ENCODE data around the gene MRPS33. TPM values are rescaled to one million over a fixed set of nuclear protein-coding genes. Genes with fewer than 3 reads are reported as not detected.
A peak's percentile ranks its signal among the peaks of the same experiment; 100 is the strongest.

Gene MRPS33
- total RNA-seq, 1 donor from 2014 or later, result 15.3 TPM

DNA sequence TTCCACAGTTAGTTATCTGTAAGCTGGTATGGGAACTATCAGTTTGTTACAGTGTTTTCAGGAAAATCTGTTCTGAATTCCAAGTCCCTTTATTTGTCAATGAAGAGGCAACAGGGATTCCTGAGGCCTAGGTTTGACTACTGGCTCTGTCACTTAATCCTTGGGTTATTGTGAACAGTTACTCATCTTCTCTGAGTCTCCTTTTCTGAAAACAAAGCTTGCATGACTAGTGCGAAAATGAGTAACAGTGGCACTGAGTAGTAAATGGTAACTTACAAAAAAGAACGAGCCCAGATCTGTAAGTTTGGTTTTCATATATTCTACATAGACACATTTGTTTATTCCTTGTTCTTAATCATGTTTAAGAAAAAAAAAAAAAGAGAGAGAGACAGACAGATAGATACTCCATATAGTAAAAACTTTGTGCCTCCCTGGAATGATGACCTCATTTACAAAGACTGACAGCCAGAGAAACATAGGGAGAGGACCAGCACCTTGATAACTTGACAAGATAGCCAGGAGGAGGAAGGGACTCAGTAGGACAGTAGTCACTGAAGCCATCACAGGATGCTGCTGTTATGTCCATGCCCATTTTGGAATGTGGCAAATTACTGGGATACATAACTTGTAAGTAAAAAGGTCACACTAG lies 1.9 kb downstream of the MRPS33 start:
- DNase-seq (ENCODE audit: extremely low read depth, low read depth, low spot score), result no peak

GRCh38 chr7:141012044-141012685 lies 2.6 kb downstream of the MRPS33 start:
- no peak for DNase-seq (ENCODE audit: extremely low read depth, low read depth, low spot score)

DNA sequence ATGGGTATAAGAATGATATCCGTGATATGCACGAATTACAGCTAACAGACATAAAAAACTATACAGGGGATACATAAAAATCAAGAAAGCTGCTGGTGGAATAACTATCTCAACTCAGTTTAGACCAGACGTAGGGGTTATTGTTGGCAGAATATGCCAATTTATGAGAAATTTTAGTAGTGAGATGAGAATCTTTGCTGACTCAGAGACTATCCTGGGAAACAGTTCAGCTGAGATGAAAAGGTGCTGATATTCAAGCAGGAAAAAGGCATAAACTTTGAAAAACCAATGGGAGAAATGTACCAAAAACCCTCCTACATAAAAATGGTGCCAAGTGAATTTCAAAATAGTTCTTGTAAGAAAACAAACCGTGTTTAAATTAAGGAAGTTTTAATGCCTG lies 3.3 kb downstream of the MRPS33 start:
- DNase-seq (ENCODE audit: extremely low read depth, low read depth, low spot score), result no peak

- no peak for DNase-seq (ENCODE audit: extremely low read depth, low read depth, low spot score)
Observed at GRCh38 chr7:141003172-141004065, 11.3 kb downstream of the MRPS33 start.

DNA sequence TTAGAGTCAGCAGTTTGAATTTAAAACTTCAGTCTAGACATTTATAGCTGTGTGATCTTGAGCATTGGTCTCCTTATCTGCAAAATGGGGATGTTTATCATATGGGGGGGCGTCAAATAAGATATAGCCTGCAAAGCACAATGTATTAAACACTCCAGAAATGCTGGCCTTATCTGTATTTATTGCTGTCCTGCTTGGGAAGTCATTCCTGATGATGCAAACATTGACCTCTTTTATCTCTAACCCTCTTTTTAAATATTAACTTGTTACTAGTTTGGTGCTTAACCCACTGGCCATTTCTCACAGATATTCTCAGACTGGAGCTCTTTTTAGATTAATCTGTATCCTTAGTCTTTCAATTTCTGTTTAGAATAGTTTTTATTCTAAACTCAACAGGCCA lies 13.2 kb downstream of the MRPS33 start:
- no peak for DNase-seq (ENCODE audit: extremely low read depth, low read depth, low spot score)

GRCh38 chr7:141001122-141001521 lies 13.6 kb downstream of the MRPS33 start:
- DNase-seq (ENCODE audit: extremely low read depth, low read depth, low spot score), result no peak

GRCh38 chr7:140998715-140999114 lies 16.0 kb downstream of the MRPS33 start:
- DNase-seq (ENCODE audit: extremely low read depth, low read depth, low spot score), result no peak

DNA sequence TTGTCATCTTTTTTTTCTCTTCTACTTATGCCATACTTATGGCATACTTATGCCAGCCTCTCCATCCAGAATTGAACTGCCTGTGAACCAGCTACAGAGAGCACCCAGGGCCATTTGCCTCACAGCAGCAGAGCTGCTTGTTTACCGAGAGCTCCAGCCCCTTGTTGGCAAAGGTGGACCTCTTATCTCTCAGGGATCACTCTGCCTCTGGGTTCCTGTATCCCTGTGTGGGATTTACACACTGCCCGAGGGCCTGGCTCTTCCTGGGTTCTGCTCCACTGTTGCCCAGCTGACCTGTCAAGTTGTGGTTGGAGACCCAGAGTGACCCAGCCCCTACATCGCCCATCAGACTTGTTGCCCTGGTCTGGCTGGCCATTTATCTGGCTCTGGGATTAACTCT lies 22.3 kb downstream of the MRPS33 start:
- DNase-seq (ENCODE audit: extremely low read depth, low read depth, low spot score), result no peak

DNA sequence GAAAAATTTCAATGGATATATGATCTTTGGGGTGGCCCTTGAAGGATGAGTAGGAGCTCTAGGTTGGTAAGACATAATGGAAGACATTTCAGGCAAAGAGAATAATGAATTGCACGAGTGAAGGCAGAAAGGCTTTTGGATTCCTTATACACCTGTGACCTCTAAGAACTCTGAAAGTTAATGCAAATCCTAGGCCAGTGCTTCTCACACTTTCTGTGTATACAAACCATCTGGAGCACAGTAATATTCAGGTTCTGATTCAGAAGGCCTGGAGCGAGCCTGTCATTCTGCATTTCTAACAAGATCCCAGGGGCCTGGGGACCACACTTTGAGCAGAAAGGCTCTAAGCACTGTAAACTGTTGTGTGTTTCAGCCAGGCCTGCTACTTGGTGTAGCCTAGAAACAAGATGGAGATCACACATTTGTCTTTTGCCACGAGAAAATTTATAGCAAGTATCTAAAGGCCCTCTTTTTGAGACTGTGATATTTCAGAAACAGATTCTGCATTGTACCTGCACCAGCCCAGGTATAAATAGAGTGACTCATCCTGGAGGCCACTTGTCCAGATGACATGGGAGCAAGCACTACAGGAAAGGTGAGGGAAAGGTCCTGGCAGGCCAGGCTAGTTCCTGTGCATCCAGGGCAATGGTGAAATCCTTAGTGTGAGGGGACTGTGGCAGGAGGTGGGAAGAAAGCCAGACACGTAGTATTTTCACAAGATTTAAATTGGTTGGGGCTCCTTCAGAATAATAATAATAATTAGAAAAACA lies 24.4 kb downstream of the MRPS33 start:
- no peak for DNase-seq (ENCODE audit: extremely low read depth, low read depth, low spot score)

DNA sequence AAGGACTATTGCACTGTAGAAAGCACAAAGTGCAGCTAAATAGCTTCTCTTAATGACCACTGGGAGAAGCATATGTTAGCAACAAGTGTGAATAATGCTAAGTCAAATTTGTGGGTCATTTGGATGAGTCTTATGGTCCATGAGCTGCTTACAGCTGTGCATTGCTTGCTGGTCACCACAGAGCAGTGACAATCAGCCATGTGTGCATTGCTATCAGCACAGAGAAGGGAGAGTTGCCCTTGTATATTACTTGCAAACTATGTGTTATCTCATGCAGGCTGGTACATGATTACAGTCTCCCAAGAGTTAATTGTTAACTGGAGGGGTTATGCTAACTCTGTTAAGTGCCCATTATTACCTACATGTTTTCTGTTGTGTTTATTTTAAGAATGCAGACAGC lies 25.7 kb downstream of the MRPS33 start:
- DNase-seq (ENCODE audit: extremely low read depth, low read depth, low spot score), result no peak

DNA sequence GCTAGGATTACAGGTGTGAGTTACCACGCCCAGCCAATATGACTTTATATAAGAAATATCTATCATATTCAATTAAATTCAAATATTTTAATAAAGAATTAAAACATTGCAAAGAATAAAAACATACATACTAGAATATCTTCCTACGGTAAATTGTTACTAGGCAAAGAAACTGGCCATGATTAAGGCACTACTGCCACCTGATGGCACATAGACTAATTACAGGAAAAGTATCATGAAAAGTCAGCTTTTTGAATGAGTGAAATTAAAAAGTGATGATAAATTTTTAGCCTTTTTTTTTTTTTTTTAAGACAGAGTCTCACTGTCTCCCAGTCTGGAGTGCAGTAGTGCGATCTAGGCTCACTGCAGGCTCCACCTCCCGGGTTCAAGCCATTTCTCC lies 30.9 kb downstream of the MRPS33 start:
- DNase-seq (ENCODE audit: extremely low read depth, low read depth, low spot score), result peak; percentile 5

DNA sequence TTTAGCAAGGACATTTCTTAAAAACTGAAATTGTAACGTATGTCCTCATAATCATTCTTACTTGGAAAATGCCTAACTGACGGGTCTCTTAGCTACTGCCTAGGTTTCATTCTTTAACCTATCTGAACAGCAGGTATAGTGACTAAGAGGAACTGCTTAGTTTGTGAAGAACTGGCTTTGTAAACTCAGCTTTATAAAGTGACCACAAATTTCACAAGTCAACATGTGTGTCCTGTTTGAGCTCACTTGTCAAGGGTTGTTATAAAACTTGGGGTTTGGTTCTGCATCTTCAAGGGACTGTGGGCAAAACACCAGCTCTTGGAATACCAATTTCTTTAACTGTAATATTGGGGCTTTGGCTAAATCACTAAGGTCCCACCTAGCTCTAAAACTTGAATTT lies 32.2 kb downstream of the MRPS33 start:
- no peak for DNase-seq (ENCODE audit: extremely low read depth, low read depth, low spot score)

- DNase-seq (ENCODE audit: extremely low read depth, low read depth, low spot score), result no peak
Observed at GRCh38 chr7:140981951-140982350, 32.8 kb downstream of the MRPS33 start.

DNA sequence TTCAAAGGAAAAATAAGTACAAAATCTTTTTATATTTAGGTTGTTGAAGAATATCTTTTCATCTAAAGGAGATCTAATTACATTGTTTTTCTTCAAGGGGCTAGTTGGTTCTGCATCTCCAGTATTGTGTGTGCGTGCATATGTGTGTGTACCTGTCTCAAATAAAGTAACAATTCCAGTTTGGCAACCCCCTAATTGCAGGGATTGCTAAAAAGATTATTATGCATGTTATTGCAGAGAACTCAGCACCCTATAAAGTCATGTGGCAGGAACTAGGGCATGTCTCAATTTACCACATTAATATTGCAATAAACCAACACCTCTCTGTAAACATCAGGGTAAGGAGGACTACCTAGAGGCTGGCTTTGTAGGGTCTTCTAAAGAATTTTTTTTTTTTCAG lies 37.0 kb downstream of the MRPS33 start:
- DNase-seq (ENCODE audit: extremely low read depth, low read depth, low spot score), result no peak

- no peak for DNase-seq (ENCODE audit: extremely low read depth, low read depth, low spot score)
Observed at GRCh38 chr7:140972876-140973829, 41.6 kb downstream of the MRPS33 start.

GRCh38 chr7:140972344-140972743 lies 42.4 kb downstream of the MRPS33 start:
- no peak for DNase-seq (ENCODE audit: extremely low read depth, low read depth, low spot score)

- no peak for DNase-seq (ENCODE audit: extremely low read depth, low read depth, low spot score)
Observed at GRCh38 chr7:140967438-140967837, 47.3 kb downstream of the MRPS33 start.

GRCh38 chr7:140966561-140967233 lies 48.1 kb downstream of the MRPS33 start:
- DNase-seq (ENCODE audit: extremely low read depth, low read depth, low spot score), result no peak

DNA sequence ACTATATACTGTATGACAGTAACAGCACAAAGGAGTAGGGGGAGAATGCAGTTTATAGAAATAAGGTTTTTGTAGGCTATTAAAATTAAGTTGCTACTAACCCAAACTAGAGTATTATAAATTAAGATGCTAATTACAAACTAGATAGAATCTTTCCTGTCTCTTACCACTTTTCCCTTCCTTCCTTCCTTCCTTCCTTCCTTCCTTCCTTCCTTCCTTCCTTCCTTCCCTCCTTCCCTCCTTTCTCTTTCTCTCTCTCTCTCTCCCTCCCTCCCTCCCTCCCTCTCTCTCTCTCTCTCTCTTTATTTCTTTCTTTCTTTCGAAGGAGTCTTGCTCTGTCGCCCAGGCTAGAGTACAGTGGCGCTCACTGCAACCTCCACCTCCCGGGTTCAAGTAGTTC lies 53.6 kb downstream of the MRPS33 start:
- DNase-seq (ENCODE audit: extremely low read depth, low read depth, low spot score), result no peak
